HG03108 (cell line): ENCODE results near the gene RBM22.

Source experiments
- ATAC-seq: cut with Tn5 transposase; IDR thresholded peaks from one replicate; pipeline ENCODE4 v1.9.1; 2021; ENCODE audit warnings: moderate library complexity; ENCODE audit not compliant: unreplicated experiment

The RBM22 gene

DNA sequence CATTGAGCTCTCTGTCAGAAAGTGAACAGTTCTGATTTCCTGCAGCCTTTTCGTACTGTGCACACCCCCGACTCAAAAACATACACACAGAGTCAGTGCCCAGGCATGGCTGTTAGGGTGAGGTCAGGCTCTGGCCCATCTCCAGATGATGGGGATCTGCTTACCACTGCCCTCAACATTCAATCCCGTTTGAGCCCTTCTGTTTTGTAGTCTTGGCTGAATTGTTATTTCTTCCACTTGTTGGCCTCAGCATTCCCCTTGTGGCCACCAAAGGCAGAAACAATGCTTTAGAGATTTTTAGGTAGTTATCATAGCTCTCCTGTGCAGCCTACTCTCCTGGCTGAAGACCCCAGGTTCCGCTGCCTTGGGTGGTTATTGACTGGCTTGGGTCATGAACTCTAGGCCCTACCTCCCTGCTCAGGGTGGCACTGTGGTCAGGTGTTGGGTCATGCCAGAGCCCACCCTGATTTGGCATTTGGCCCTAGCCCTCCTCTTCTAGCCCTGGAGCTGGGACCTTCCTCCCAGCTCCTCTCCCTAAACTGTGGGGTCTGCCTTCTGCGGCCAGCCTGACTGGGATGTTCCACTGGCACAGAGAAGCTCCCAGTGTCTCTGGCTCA, 47.6 kb downstream of the RBM22 start:
- ATAC-seq: no peak

- ATAC-seq: no peak
Measured at GRCh38 chr5:150651924-150652671, 48.8 kb downstream of the RBM22 start.

DNA sequence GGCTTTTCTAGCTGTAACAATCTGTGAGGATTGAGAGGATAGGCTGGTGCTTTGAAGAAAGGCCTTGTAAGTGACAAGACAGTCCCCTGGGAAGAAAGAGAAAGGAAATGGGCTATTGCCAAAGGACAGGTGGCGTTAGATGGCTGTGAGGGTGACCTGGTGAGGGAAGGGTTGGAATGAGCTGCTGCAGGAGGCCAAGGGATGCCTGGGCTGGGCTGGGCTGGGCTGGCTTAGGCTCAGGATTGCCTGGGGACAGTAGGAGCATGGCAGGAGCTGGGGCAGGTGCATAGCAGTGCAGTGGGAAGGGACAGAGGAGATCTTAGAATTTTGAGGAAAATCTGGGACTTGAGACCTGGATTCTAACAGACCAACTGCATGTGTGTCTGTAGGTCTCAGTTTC, 49.5 kb downstream of the RBM22 start:
- ATAC-seq: no peak

DNA sequence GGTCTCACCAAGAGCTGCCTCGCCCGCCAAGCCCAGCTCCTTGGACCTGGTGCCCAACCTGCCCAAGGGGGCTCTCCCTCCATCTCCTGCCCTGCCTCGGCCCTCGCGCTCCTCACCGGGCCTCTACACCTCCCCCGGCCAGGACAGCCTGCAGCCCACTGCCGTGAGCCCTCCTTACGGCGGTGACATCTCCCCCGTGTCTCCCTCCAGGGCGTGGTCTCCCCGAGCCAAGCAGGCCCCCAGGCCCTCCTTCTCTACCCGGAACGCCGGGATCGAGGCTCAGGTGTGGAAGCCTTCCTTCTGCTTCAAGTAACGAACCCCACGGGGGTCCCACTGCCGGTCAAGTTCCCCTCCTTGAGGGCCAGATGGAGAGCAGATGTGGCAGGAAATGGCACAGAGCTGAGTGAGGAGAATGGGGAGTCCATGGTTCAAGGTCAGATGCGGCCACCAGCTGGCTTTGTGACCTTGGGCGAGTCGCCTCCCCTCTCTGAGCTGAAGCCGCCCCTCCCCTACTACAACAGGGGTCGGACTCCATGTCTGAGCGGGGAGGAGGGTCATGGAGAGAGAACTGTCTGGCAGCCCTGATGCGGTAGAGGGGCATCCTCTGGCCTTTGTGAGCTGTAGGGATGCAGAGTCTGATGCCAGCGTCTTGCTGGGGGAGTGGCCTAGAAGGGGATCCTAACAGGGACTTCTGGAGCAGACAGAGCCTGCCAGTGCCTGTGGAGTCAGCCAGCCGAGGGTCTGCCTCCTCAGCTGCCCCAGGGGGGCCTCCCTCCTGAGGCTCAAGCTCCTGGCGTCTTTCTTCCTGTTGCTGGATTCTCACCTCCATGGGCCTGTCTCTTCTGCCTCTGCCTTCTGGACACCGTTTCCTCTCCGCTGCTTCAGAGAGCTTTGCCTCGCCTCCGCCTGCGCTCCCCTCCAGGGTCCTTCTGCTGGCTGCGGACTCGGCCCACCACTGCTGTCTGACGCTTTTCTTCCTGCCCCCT, 50.5 kb downstream of the RBM22 start:
- no peak for ATAC-seq

DNA sequence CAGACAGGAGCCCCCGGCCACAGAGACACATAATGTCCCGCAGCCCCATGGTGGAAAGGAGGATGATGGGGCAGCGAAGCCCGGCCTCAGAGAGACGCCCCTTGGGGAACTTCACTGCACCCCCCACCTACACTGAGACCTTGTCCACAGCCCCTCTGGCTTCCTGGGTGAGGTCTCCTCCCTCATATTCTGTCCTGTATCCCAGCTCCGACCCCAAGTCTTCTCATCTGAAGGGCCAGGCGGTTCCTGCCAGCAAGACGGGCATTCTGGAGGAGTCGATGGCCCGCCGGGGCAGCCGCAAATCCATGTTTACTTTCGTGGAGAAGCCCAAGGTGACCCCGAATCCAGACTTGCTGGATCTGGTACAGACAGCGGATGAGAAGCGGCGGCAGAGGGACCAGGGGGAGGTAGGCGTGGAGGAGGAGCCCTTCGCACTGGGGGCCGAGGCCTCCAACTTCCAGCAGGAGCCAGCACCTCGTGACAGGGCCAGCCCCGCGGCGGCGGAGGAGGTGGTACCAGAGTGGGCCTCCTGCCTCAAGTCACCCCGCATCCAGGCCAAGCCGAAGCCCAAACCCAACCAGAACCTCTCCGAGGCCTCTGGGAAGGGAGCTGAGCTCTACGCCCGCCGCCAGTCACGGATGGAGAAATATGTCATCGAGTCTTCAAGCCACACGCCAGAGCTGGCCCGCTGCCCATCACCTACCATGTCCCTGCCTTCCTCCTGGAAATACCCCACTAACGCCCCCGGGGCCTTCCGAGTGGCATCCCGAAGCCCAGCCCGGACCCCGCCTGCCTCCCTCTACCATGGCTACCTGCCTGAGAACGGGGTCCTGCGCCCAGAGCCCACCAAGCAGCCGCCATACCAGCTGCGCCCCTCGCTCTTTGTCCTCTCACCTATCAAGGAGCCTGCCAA, 51.5 kb downstream of the RBM22 start:
- no peak for ATAC-seq

GRCh38 chr5:150648294-150649107, 52.4 kb downstream of the RBM22 start:
- ATAC-seq: no peak

GRCh38 chr5:150647275-150648251, 53.3 kb downstream of the RBM22 start:
- no peak for ATAC-seq

DNA sequence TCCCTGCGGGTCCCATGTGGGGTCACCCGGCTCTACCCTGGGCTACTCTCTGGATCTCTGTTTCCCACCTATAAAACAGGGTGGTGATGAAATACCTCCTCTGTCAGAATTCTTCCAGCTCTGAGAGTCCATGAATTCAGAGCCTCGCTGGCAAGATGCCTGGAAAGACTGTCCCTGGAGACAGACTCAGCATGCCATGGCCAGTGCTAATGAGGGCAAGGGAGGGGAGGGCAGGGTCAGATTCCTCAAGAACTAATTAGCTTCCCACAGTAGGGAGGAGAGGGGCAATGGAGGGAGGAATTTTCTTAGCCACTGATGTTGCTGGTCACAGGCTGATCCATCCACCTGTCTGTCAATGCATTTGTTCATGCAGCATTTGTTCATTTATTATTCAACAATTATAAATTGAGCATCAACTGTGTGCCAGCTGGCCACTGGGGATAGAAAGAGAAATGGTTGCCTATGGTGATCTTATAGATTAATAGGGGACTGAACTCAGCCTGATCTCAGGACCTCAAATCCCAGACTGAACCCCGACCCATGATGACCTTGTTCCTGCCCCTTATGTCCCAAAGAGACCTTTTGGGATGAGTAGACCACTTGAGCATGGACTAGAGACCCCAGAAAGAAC, 55.7 kb downstream of the RBM22 start:
- no peak for ATAC-seq

DNA sequence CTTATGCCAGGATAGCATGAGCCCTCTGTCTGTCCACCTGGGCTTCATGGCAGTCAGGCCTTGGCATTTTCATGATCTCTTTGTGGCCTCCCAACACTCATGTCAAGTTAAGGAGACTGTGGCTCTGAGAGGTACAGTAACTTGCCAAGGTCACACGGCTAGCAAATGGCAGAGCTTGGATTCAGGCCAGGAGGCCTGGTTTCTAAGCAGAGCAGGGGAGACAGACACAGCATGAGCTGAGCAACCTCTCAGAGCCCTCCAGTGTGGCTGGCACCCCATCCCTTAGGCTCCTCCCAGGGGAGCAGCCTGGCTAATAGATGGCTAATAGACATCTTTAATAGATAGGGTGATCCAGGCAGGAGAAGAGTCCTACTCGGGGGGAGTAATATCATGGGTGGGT, 56.3 kb downstream of the RBM22 start:
- ATAC-seq: no peak

DNA sequence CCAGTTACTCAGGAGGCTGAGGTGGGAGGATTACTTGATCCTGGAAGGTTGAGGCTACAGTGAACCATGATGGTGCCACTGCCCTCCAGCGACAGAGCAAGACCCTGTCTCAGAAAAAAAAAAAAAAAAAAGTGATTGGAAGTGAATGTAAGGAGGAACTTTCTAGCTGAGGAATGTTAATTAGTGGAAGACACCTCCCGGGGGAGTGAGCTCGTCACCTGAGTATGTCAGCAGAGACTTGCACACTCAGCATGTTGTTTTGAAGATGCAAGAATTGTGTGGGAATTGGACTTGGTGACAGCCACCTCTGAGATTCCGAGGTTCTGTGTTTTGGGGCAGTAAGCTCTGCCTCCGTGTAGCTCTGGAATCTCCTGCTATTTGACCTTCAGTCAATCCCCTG, 56.8 kb downstream of the RBM22 start:
- no peak for ATAC-seq

DNA sequence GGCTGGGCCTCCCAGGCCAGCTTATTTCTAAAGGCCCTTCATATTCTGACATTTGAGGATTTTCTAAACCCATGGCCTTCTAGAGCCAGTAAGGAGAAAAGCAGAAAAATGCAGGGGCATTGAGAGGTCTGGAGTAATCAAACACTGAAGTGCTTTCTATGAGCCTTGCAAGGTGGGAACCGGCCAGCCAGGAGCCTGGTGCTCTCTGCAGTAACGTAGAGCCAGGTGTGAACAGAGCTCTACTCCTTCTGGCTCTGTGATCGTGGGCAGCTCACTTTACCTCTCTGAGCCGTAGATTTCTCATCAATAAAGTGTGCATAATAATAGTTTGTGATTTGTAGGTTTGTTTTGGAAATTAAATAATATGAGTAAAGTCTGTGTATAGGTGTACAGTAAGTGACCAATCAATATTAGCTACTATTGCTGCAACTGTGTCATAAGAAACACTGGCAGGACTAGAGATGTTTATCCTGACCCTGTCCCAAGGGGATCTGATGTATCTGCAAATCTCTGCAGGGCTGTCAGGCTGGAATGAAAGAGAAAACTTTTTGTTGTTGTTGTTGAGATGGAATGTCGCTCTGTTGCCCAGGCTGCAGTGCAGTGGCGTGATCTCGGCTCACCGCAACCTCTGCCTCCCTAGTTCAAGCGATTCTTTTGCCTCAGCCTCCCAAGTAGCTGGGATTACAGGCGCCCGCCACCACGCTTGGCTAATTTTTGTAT, 57.7 kb downstream of the RBM22 start:
- no peak for ATAC-seq

GRCh38 chr5:150642567-150642927, 58.3 kb downstream of the RBM22 start:
- no peak for ATAC-seq

GRCh38 chr5:150641824-150642566, 58.9 kb downstream of the RBM22 start:
- ATAC-seq: no peak

DNA sequence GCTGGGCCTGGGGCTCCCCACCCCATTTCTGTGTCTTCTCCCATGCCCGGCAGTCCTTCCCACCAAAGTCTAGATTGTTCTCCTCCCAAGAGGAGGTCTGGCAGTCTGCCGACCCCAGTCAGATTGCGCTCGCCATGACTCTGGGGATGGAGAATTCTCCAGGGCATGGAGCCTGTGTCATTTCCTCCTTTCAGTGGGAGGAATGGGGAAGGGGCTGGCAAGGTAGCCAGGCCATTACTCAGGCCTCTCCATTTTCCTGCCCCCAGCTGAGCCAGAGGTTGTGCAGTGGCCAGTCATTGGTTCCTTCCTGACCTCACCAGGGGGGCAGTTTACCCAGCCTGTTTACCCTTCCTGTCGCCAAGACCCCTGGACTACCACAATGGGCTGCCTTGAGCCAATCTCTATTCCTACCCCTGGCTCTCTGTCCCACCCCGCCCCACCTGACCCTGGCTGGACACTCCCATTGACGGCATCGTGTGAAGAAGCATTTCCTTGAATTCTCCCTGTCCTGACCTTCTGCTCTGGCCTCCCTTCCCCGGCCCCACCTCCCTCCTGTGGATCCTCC, 59.8 kb downstream of the RBM22 start:
- no peak for ATAC-seq
